Measurements from ENCODE around the gene INPP5E.

Gene INPP5E

DNA sequence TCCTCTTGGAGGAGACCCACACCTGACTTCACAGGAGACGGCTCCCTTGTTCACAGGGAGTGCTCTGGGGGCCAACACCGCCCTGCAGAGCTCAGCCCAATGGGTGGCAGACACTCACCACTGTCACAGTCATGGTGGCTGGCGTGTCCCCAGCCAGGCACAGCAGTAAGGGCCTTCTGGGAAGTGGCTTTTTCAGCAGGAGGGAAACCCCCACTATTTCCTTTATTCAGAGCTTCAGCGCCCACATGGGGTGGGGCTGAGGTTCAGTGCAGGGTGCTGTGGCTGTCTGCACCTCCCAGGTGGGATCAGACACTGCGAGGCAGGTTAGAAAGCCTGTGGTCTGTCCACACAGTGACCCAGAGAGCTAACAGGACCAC, 36.1 kb downstream of the INPP5E start:
- DNase-seq (ENCODE audit: low read depth): peak; percentile 71

GRCh38 chr9:136402067-136402466, 37.6 kb downstream of the INPP5E start:
- DNase-seq (ENCODE audit: low read depth): no peak

DNA sequence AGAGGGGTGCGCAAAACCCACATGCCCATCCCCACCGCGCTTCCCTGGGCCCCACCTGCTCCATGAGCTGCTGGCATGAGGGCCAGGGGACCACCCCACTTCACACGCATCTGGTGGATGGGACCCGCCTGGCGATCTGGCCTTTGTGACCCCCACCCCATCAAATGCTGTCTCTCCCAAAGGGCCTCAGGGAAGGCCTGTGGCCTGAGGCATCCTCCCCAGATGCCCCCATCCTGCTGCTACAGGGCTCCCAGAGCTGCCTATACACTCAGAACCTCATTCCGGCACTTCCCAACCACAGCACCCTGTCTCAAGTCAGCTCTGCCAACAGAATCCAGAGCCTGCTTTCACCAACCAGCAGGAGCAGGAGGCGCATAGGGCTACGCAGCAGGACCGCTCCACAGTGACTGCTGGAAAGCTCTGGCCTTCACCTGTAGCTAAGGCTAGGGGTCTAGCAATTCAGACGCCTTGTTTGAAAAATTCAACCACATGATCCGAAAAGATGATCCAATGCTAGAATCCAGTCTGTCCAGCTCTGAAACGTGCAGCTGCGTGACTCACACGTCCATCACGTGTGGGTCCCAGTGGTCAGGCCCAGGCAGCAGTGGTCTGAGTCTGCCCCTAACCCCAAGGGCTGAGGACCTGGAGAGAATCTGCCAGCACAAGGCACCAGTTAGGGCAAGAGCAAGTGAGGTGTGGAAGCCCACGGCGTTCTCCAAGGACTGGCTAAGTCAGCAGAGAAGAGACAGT, 38.3 kb downstream of the INPP5E start:
- DNase-seq (ENCODE audit: low read depth): no peak

DNA sequence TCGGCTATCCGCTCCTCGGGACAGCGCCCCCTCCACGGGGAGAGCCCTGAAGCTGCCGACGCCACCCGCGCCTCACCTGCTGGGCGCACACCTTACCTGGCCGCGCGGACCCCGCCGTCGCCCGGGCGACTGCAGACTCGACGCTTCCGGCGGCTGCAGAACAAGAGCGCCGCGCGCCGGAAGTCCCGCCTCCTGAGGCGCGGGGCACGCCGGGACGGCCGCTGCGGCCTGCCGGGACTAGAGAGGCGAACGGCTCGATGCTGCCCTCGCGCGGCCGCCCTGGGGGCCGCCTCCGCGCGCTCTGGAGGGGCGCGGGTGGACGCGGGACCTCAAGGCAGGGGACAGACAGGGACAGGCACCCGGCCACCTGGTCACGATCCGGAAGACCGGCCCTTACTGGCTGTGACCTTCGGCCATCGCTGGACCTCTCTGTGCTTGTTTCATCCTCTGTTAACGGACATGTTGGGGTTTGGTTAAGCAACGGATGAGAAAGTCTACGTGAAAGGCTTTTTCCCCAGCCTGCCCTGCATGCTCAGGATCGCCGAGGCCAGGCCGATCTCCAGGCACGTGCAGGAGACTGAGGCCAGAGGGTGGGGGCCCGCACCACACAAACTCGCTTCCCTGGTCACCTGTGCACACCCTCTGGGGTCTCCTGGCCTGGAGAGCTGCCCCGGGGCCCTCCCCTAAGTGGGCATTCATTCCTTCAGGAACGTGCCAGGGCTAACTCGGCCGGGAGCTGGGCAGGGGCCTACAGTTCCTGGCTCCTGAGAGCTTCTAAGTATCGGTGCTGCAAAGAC, 39.4 kb downstream of the INPP5E start, which contains the start of gene SNAPC4:
Gene SNAPC4 (minus strand): TSS at position 133 of the 797 bp plus-strand sequence. CDS start 1,742 bp downstream, outside the sequence.
- peak; percentile 79 for DNase-seq (ENCODE audit: low read depth)

GRCh38 chr9:136399176-136400037, 40.2 kb downstream of the INPP5E start:
- peak; percentile 16 for DNase-seq (ENCODE audit: low read depth)

DNA sequence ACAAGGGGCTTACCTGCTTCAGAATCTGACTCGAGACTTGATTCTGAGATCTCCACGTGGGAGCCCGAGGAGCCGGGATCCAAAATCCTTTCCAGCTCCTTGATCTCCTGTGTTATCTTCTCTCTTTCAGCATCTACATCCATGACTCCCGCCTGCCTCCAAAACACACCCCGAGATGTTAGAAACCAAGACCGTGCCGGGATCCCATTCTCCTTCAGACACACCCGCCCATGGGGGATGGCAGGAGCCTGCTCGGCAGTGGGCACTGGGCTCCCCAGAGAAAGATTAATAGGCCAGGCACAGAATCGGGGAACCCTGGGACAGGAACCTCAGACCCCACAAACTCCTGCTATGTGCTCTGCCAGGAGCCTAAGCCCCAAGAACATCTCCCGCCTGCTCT, 41.4 kb downstream of the INPP5E start:
- no peak for DNase-seq (ENCODE audit: low read depth)

DNA sequence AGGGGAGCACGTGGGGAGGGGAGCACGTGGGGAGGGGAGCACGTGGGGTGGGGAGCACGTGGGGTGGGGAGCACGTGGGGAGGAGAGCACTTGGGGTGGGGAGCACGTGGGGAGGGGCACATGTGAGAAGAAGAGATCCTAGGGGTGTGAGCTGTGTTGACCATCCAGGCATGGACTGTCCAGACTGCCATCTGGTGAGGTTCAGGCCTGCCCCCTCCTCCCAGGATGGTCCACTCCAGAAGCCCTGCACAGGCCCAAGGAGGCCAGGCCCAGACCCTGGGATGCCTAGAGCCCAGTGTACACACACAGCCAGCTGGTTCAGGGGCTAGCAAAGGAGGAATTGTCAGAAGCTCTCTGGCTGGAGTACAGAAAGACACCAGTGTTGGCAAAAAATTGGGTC, 42.0 kb downstream of the INPP5E start:
- DNase-seq (ENCODE audit: low read depth): no peak

DNA sequence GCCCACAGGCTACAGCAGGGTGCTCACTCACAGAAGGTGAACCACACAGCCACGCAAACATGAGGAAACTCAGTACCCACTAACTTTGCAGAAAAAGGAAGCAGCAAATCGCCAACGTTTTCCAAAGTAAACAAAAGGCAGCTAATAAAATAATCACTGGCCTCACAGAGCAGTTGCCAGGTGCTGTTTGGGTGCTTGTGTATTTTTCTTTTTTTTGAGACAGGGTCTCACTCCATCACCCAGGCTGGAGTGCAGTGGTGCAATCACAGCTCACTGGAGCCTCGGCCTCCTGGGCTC, 43.5 kb downstream of the INPP5E start:
- no peak for DNase-seq (ENCODE audit: low read depth)

- no peak for DNase-seq (ENCODE audit: low read depth)
Observed at GRCh38 chr9:136395345-136396218, 44.1 kb downstream of the INPP5E start.

- DNase-seq (ENCODE audit: low read depth): no peak
Observed at GRCh38 chr9:136395020-136395340, 44.7 kb downstream of the INPP5E start.

GRCh38 chr9:136394312-136395019, 45.2 kb downstream of the INPP5E start:
- no peak for DNase-seq (ENCODE audit: low read depth)

DNA sequence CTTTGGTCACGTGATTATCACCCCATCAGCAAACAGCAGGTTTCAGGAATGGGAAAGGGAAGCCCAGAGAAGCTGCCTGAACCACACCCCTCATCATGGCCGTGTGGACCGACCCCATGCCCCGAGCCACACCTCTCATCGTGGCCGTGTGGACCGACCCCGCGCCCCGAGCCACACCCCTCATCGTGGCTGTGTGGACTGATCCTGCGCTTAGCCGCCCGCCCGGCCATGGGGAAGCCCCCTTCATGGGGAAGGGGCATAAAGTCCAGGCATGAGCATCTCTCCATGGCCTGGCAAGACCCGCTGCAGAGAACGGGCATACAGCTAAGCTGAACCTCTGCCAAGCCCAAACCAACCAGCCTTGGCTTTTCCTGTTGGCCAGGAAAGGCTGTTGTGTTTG, 46.1 kb downstream of the INPP5E start:
- DNase-seq (ENCODE audit: low read depth): no peak

DNA sequence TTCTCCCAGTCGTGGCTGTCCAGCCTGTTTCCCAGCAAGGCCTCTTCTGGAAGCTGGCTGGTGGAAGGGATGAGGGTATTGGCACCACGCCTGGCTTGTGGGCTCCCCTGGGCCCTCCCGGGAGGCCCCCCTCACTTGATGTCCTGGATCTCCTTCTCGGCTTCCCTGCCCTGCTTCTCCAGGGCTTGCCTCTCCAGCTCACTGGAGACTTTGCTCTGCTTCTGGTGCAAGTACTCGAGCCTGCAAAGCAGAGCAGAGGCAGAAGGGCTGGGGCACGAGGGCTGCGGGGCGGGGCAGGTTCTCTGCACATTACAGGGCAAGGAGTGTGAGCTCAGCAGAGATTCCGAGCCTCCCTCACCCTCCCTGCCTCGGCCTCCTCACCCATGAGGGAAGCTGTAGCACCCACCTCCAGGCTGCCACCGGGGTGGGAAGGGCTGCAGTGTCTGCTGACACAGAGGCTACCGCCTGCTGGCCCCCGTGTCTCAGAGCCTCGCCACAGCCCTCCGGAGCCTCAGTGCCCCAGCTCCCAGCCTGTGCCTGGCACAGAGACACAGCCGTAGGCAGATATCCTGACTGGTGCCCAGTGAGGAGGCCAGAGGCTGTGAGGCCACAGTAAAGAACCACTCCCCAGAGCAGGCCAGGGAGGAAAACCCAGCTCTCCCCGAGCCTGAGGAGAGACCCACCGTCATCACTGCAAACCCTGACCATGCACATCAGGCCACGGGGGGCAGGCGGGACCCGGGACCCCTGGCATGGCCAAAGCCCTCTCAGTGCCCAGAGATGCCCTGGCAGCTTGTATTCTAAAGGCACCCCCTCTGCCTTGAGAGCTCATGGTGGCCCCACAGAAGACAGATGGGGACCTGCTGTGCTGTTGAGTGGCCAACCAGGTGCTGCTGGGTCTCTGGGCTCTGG, 46.9 kb downstream of the INPP5E start:
- no peak for DNase-seq (ENCODE audit: low read depth)

- no peak for DNase-seq (ENCODE audit: low read depth)
Observed at GRCh38 chr9:136391737-136392537, 47.7 kb downstream of the INPP5E start.

- DNase-seq (ENCODE audit: low read depth): no peak
Observed at GRCh38 chr9:136389396-136389795, 50.2 kb downstream of the INPP5E start.

GRCh38 chr9:136387217-136387616, 52.4 kb downstream of the INPP5E start:
- no peak for DNase-seq (ENCODE audit: low read depth)

- no peak for DNase-seq (ENCODE audit: low read depth)
Observed at GRCh38 chr9:136386018-136386417, 53.6 kb downstream of the INPP5E start.

DNA sequence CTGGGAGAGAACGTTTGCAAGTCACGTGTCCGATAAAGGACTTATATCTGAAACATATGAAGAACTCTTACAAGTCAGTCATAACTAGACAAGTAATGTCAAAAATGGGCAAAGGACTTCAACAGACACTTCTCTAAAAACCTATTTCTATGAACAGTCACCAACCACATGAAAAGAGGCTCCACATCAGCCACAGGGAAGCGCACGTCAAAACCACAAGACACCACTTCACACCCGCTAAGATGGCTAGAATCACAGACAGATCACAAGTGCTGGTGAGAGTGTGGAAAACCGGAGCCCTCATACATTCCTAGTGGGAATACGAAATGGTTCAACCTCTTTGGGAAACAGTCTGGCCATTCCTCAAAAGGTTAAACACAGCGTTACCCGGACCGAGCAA, 54.6 kb downstream of the INPP5E start:
- peak; percentile 24 for DNase-seq (ENCODE audit: low read depth)

- DNase-seq (ENCODE audit: low read depth): no peak
Observed at GRCh38 chr9:136383436-136383835, 56.2 kb downstream of the INPP5E start.

Data from activated T-cell treated with anti-CD3 and anti-CD28 coated beads for 24 hours (primary cell).